ENCODE data around the gene DBNL.

GRCh38 chr7:44061645-44062179 is 17.2 kb downstream of the DBNL start:
- no peak for TF ChIP-seq CTCF (IDR thresholded peaks at IDR 0.05)
- TF ChIP-seq EP300 (IDR thresholded peaks at IDR 0.05): no peak

Data from tibial nerve (tissue), 4 donors.